Activated T-helper 1 cell treated with anti-CD3 and anti-CD28 coated beads, Interleukin-12 subunit alpha, Interleukin-12 subunit beta, Interleukin-2, Interleukin-4 antibody, amounts not matched to agents 30 ng/mL and 10 ng/mL and 1 ng/mL, durations not matched to agents 14 hours and 24 hours and 36 hours (primary cell): Measurements from ENCODE around the gene CDH22. TPM values are rescaled to one million over a fixed set of nuclear protein-coding genes. Genes with fewer than 3 reads are reported as not detected.

Source experiments
- DNase-seq: peaks from one replicate; pipeline ENCODE4 v3.0.0; 2021; ENCODE audit warnings: low spot score
- H3K27ac Mint-ChIP-seq: one replicate; pipeline ENCODE4 v1.8.0; 2021; ENCODE audit warnings: mild to moderate bottlenecking, mixed read lengths
- H3K27me3 Mint-ChIP-seq: one replicate; pipeline ENCODE4 v1.8.0; 2022; ENCODE audit warnings: mild to moderate bottlenecking, moderate library complexity, mixed read lengths; ENCODE audit not compliant: insufficient read depth
- H3K36me3 Mint-ChIP-seq: one replicate; pipeline ENCODE4 v1.8.0; 2021; ENCODE audit warnings: low read depth, mixed read lengths
- H3K4me1 Mint-ChIP-seq: one replicate; pipeline ENCODE4 v1.8.0; 2021; ENCODE audit warnings: low read depth, mixed read lengths
- H3K4me3 Mint-ChIP-seq: one replicate; pipeline ENCODE4 v1.8.0; 2021; ENCODE audit warnings: mild to moderate bottlenecking, moderate library complexity, mixed read lengths
- H3K9me3 Mint-ChIP-seq: one replicate; pipeline ENCODE4 v1.8.0; 2021; ENCODE audit warnings: mixed read lengths
- intact Hi-C: fragments of 100-400 bp; cut with micrococcal nuclease; formaldehyde crosslinking; loops from one replicate; pipeline ENCODE4 v1.15.1; 2024
- total RNA-seq: library from RNA; stranded (reverse); gene quantifications from 2 replicates; pipeline ENCODE4 v1.2.3, GENCODE V29; 2022

CDH22 gene
- total RNA-seq, 1 donor from 2014 or later = not detected

DNA sequence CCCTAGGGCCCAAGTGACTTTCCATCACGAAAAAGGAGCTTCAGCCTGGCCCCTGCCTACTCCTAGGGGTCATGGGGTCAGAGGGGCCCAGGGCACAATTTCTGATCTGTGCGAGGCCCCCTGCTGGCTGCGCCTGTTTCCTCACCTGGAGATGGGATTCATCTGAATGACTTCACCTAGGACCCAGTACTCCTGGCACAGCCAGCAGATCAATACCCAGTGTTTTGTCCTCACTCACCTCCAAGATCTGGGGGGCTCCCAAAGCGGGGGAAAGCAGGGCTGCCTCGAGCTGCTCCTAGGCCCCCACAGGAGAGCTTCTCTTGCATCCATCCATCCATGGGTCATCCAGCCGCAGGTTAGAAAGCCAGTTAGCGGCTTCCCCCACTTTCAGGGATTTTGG lies 156.4 kb downstream of the CDH22 start:
- Mint-ChIP-seq H3K27ac (no peak overlapping the region), H3K9me3 (no peaks in the 10 kb centered on the region), H3K4me3 (no peak overlapping the region), H3K36me3 (no peaks in the 10 kb centered on the region), H3K27me3 (peaks cover 5% of the 10 kb centered on the region), H3K4me1 (no peaks in the 10 kb centered on the region)
- no peak for DNase-seq
- intact Hi-C loops = loop anchor here (1.0 kb wide), 1 partner anchor 129 kb away; no protein-coding TSS in a partner anchor

DNA sequence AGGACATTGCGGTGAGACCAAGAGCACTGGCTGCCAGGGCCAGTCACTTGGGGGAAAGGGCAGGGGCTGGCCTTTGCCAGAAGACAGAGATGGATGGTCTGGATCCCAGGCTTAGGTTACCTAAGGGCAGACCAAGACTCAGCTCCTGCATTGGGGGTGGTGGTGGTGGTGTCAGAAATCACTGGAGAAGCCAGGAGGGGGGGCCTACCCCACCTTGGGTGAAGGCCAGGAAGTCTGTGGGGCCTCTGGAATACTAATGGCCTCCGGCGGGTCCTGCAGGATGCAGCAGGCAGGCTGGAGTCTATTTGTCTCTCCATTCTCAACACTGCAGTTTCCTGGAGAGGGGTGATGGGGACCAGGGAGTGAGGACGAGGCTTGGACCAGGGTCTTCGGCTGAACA lies 157.4 kb downstream of the CDH22 start:
- intact Hi-C loops = no loop called here
- Mint-ChIP-seq H3K4me3 (no peak overlapping the region), H3K36me3 (no peaks in the 10 kb centered on the region), H3K4me1 (no peaks in the 10 kb centered on the region), H3K27me3 (peaks cover 5% of the 10 kb centered on the region), H3K9me3 (no peaks in the 10 kb centered on the region), H3K27ac (no peak overlapping the region)
- DNase-seq = no peak

DNA sequence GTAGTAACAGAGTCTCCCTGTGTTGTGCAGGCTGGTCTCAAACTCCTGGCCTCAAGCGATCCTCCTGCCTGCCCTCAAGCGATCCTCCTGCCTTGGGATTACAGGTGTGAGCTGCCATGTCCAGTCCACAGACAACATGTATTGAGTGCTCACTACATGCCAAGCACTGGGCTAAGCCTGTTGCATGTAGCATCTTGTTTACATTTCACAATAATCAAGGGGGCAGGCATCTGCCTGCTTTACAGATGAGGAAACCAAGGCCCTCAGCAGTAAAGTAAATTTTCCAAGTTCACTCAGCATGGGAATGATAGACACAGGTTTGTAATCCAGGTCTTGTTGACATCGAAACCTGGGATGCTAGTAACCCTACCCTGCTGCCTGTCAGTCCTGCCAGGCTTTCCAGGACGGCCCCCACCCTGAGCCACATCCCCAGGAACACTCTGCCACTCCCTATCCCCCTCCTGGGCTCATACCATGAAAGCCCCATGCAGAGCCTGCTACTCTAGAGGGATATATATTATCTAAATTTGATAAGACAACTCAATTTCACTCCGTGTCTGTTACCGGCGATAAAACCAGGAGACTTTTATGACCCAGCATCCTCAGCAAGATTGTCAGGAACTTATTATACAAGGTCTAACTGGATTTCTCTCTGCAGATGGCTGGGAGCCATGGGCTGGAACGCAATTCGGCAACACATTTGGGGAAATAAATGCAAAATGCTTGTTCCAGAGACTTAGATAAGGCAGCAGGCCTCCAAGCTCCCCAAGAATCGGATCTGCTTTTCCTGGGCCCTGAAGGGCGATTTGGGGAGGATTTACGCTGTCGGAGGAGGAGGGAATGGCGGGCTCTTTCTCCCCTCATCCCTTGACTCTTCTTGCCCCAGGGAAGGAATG lies 159.7 kb downstream of the CDH22 start:
- Mint-ChIP-seq H3K4me1 (no peaks in the 10 kb centered on the region), H3K27me3 (peaks cover 5% of the 10 kb centered on the region), H3K36me3 (no peaks in the 10 kb centered on the region), H3K27ac (no peak overlapping the region), H3K4me3 (no peak overlapping the region), H3K9me3 (no peaks in the 10 kb centered on the region)
- no peak for DNase-seq
- intact Hi-C loops = no loop called here

DNA sequence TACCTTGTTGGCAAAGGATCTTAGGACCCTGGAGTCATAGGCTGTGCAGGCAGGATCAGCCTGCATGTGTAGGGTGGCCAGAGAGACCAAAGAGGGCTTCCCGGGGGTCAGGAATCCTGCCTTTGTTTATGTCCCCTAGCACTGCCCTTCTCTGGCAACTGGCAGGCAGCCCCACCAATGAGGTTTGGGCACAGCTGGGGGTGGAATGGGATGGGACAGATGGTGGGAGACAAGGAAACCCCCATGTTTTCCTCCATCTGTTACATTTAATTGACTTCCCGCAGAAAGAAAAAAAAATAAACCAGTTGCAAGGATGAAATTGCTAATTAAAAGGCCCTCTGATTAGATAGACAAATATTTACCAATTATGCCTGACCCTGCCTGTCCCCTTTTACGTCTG lies 162.6 kb downstream of the CDH22 start:
- DNase-seq = no peak
- H3K4me1 Mint-ChIP-seq = no peaks in the 10 kb centered on the region
- no peak overlapping the region for H3K27ac Mint-ChIP-seq
- no peaks in the 10 kb centered on the region for H3K9me3 Mint-ChIP-seq
- H3K36me3 Mint-ChIP-seq = no peaks in the 10 kb centered on the region
- H3K27me3 Mint-ChIP-seq = peaks cover 11% of the 10 kb centered on the region
- intact Hi-C loops = no loop called here
- H3K4me3 Mint-ChIP-seq = no peak overlapping the region

- H3K4me1 Mint-ChIP-seq = no peaks in the 10 kb centered on the region
- peaks cover 11% of the 10 kb centered on the region for H3K27me3 Mint-ChIP-seq
- no peak overlapping the region for H3K4me3 Mint-ChIP-seq
- H3K9me3 Mint-ChIP-seq = no peaks in the 10 kb centered on the region
- H3K36me3 Mint-ChIP-seq = no peaks in the 10 kb centered on the region
- no peak for DNase-seq
- H3K27ac Mint-ChIP-seq = no peak overlapping the region
- intact Hi-C loops = no loop called here
Measured at GRCh38 chr20:46144432-46145025, 163.8 kb downstream of the CDH22 start.

DNA sequence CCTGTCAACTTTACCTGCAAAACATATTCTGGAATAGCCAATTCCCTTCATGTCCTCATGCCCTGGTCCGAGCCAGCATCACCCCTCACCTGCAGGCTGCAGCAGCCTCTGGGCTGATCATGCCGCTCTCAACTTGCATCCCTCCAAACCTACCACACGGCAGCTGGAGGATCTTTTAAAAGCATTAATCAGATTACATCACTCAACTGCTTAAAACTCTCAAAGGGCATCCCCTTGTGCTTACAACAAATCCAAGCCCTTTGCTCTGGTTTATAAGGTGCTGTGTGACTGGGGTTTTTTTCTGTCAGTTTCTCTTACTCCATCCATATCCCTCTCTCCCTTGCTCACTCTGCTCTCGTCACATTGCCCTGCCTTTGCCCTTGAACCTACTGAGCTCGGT lies 166.2 kb downstream of the CDH22 start:
- no peak overlapping the region for H3K4me3 Mint-ChIP-seq

GRCh38 chr20:46139908-46140482 lies 168.3 kb downstream of the CDH22 start:
- intact Hi-C loops = no loop called here
- Mint-ChIP-seq H3K4me3 (no peak overlapping the region), H3K27me3 (peaks cover 16% of the 10 kb centered on the region), H3K9me3 (no peaks in the 10 kb centered on the region), H3K36me3 (no peaks in the 10 kb centered on the region), H3K27ac (no peak overlapping the region), H3K4me1 (no peaks in the 10 kb centered on the region)
- no peak for DNase-seq

More for the DNA sequence above, 166.2 kb downstream of the CDH22 start:
- Mint-ChIP-seq H3K4me1 (no peaks in the 10 kb centered on the region), H3K36me3 (no peaks in the 10 kb centered on the region), H3K9me3 (no peaks in the 10 kb centered on the region), H3K27ac (no peak overlapping the region), H3K27me3 (peaks cover 10% of the 10 kb centered on the region)
- no peak for DNase-seq
- intact Hi-C loops = no loop called here

- no peaks in the 10 kb centered on the region for H3K9me3 Mint-ChIP-seq
- no peak for DNase-seq
- H3K27me3 Mint-ChIP-seq = peaks cover 16% of the 10 kb centered on the region
- intact Hi-C loops = no loop called here
- no peaks in the 10 kb centered on the region for H3K36me3 Mint-ChIP-seq
- H3K4me1 Mint-ChIP-seq = no peaks in the 10 kb centered on the region
- H3K27ac Mint-ChIP-seq = no peak overlapping the region
- no peak overlapping the region for H3K4me3 Mint-ChIP-seq
Measured at GRCh38 chr20:46139266-46139889, 168.9 kb downstream of the CDH22 start.

DNA sequence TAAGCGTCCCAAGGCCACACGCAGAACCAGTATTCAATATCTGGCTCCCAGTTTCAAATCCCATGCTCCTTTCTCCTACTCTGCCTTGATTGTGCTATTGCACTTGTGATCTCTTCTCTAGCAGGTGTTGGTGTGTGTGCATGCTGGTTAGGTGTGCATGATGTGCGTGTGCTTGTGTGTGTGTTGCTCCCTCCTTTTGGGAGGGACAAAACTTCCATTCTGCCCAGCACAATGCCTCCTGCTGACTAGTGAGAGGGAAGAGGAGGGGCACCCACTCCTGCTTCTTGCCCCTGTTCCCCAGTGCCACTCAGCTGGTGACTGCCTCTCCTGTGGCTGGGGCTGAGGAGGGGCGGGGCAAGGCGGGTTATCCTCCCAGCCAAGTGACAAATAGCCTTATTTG lies 170.5 kb downstream of the CDH22 start:
- Mint-ChIP-seq H3K27me3 (peaks cover 18% of the 10 kb centered on the region), H3K4me3 (no peak overlapping the region), H3K27ac (no peak overlapping the region), H3K9me3 (no peaks in the 10 kb centered on the region), H3K4me1 (no peaks in the 10 kb centered on the region), H3K36me3 (no peaks in the 10 kb centered on the region)
- no peak for DNase-seq
- intact Hi-C loops = no loop called here

- peaks cover 22% of the 10 kb centered on the region for H3K27me3 Mint-ChIP-seq
- H3K36me3 Mint-ChIP-seq = no peaks in the 10 kb centered on the region
- no peaks in the 10 kb centered on the region for H3K9me3 Mint-ChIP-seq
- no peak overlapping the region for H3K4me3 Mint-ChIP-seq
- no peaks in the 10 kb centered on the region for H3K4me1 Mint-ChIP-seq
- intact Hi-C loops = no loop called here
- no peak for DNase-seq
- no peak overlapping the region for H3K27ac Mint-ChIP-seq
Measured at GRCh38 chr20:46135856-46136633, 172.3 kb downstream of the CDH22 start.

DNA sequence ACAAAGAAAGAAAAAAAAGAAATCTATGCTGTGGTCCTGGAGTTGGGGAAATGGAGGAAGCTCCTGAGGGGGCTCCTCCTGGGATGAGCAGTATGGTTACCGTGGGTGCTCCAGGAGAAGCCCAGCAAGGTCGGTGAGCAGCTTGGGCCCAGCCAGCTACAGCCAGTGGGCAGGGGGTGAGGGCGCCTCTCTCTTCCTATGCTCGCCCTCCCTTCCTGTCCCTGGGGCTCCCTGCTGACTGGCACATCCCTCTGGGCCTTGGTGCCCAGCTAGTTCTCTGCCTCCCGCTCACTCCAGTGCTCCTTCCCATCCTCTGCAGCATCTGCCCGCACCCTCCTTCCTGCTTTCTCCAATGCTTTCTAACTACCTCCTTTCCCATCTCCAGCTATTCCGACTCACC lies 173.6 kb downstream of the CDH22 start:
- Mint-ChIP-seq H3K9me3 (no peaks in the 10 kb centered on the region), H3K4me1 (no peaks in the 10 kb centered on the region), H3K4me3 (no peak overlapping the region), H3K27ac (no peak overlapping the region), H3K27me3 (peaks cover 28% of the 10 kb centered on the region), H3K36me3 (no peaks in the 10 kb centered on the region)
- intact Hi-C loops = loop anchor here (5.0 kb wide), 1 partner anchor 213 kb away; no protein-coding TSS in a partner anchor
- no peak for DNase-seq

GRCh38 chr20:46133886-46134654 lies 174.2 kb downstream of the CDH22 start:
- H3K4me3 Mint-ChIP-seq = no peak overlapping the region
- no peaks in the 10 kb centered on the region for H3K4me1 Mint-ChIP-seq
- no peak overlapping the region for H3K27ac Mint-ChIP-seq
- H3K36me3 Mint-ChIP-seq = no peaks in the 10 kb centered on the region
- DNase-seq = no peak
- H3K9me3 Mint-ChIP-seq = no peaks in the 10 kb centered on the region
- intact Hi-C loops = loop anchor here (5.0 kb wide), 1 partner anchor 213 kb away; no protein-coding TSS in a partner anchor
- peaks cover 29% of the 10 kb centered on the region for H3K27me3 Mint-ChIP-seq
